ENCODE results near the gene SERPINB10.

Gene SERPINB10

GRCh38 chr18:63897072-63897471, 10.7 kb upstream of the SERPINB10 start:
- DNase-seq (ENCODE audit: low read depth, low spot score): no peak
- H3K4me3 ChIP-seq (ENCODE audit: low read depth, low read length): no peak overlapping the region
- TF ChIP-seq CTCF (IDR thresholded peaks at IDR 0.05; ENCODE audit: insufficient read depth, low read length, missing control alignments): no peak
- ChIA-PET POLR2A (no interaction called here), CTCF (interaction anchor here (1.0 to 4.4 kb wide), 2 partner anchors 39 to 391 kb away, joined by 3 to 16 read pairs; no protein-coding TSS in a partner anchor)

GRCh38 chr18:63899206-63899605, 8.6 kb upstream of the SERPINB10 start:
- ChIA-PET CTCF (interaction anchor here (1.5 to 4.4 kb wide), 2 partner anchors 10 to 37 kb away, joined by 7 to 16 read pairs; partner anchors contain the start of gene SERPINB10), POLR2A (no interaction called here)
- TF ChIP-seq CTCF (IDR thresholded peaks at IDR 0.05; ENCODE audit: insufficient read depth, low read length, missing control alignments): no peak
- no peak for DNase-seq (ENCODE audit: low read depth, low spot score)
- H3K4me3 ChIP-seq (ENCODE audit: low read depth, low read length): no peak overlapping the region

- CTCF ChIA-PET: no interaction called here
- no peak for TF ChIP-seq CTCF (IDR thresholded peaks at IDR 0.05; ENCODE audit: insufficient read depth, low read length, missing control alignments)
- POLR2A ChIA-PET: no interaction called here
Measured at GRCh38 chr18:63903851-63904570, 3.7 kb upstream of the SERPINB10 start.

GRCh38 chr18:63904694-63905093, 3.1 kb upstream of the SERPINB10 start:
- no peak overlapping the region for H3K4me3 ChIP-seq (ENCODE audit: low read depth, low read length)
- CTCF ChIA-PET: no interaction called here
- no peak for DNase-seq (ENCODE audit: low read depth, low spot score)
- POLR2A ChIA-PET: no interaction called here
- no peak for TF ChIP-seq CTCF (IDR thresholded peaks at IDR 0.05; ENCODE audit: insufficient read depth, low read length, missing control alignments)

More at GRCh38 chr18:63903851-63904570, 3.7 kb upstream of the SERPINB10 start:
- no peak overlapping the region for H3K4me3 ChIP-seq (ENCODE audit: low read depth, low read length)
- no peak for DNase-seq (ENCODE audit: low read depth, low spot score)

- CTCF ChIA-PET: no interaction called here
- no peak for TF ChIP-seq CTCF (IDR thresholded peaks at IDR 0.05; ENCODE audit: insufficient read depth, low read length, missing control alignments)
- no peak overlapping the region for H3K4me3 ChIP-seq (ENCODE audit: low read depth, low read length)
- DNase-seq (ENCODE audit: low read depth, low spot score): no peak
- POLR2A ChIA-PET: no interaction called here
Measured at GRCh38 chr18:63905361-63905760, 2.4 kb upstream of the SERPINB10 start.

- ChIA-PET POLR2A (no interaction called here), CTCF (no interaction called here)
- no peak for DNase-seq (ENCODE audit: low read depth, low spot score)
- H3K4me3 ChIP-seq (ENCODE audit: low read depth, low read length): no peak overlapping the region
- no peak for TF ChIP-seq CTCF (IDR thresholded peaks at IDR 0.05; ENCODE audit: insufficient read depth, low read length, missing control alignments)
Measured at GRCh38 chr18:63906056-63906455, 1.7 kb upstream of the SERPINB10 start.
